Measurements from ENCODE around the gene GPATCH3.

The GPATCH3 gene

GRCh38 chr1:26855636-26856035 is 44.6 kb downstream of the GPATCH3 start:
- Histone ChIP-seq H3K4me1 (ENCODE audit: low read depth, poor library complexity, severe bottlenecking) (peaks cover 7% of the 10 kb centered on the region), H3K36me3 (ENCODE audit: insufficient read depth) (no peaks in the 10 kb centered on the region), H3K4me2 (no peak overlapping the region), H4K20me1 (ENCODE audit: insufficient read depth) (no peaks in the 10 kb centered on the region), H3K4me3 (IDR thresholded peaks at IDR 0.05; ENCODE audit: insufficient read depth, low read depth, low read length) (no peak overlapping the region), H2AFZ (ENCODE audit: low read depth) (no peak overlapping the region), H3K27ac (no peak overlapping the region), H3K79me2 (ENCODE audit: insufficient read depth, low read depth) (no peaks in the 10 kb centered on the region), H3K9ac (no peak overlapping the region), H3K27me3 (ENCODE audit: insufficient read depth, low read depth) (no peaks in the 10 kb centered on the region)
- TF ChIP-seq, protein P1, sequence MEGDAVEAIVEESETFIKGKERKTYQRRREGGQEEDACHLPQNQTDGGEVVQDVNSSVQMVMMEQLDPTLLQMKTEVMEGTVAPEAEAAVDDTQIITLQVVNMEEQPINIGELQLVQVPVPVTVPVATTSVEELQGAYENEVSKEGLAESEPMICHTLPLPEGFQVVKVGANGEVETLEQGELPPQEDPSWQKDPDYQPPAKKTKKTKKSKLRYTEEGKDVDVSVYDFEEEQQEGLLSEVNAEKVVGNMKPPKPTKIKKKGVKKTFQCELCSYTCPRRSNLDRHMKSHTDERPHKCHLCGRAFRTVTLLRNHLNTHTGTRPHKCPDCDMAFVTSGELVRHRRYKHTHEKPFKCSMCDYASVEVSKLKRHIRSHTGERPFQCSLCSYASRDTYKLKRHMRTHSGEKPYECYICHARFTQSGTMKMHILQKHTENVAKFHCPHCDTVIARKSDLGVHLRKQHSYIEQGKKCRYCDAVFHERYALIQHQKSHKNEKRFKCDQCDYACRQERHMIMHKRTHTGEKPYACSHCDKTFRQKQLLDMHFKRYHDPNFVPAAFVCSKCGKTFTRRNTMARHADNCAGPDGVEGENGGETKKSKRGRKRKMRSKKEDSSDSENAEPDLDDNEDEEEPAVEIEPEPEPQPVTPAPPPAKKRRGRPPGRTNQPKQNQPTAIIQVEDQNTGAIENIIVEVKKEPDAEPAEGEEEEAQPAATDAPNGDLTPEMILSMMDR (conservative IDR thresholded peaks at IDR 0.05; ENCODE audit: low read depth, low read length), result no peak

GRCh38 chr1:26854906-26855305 is 45.4 kb downstream of the GPATCH3 start:
- H4K20me1 ChIP-seq (ENCODE audit: insufficient read depth), result no peaks in the 10 kb centered on the region
- H3K4me3 ChIP-seq (IDR thresholded peaks at IDR 0.05; ENCODE audit: insufficient read depth, low read depth, low read length), result no peak overlapping the region
- no peak overlapping the region for H3K27ac ChIP-seq
- no peaks in the 10 kb centered on the region for H3K79me2 ChIP-seq (ENCODE audit: insufficient read depth, low read depth)
- TF ChIP-seq, protein P1 (conservative IDR thresholded peaks at IDR 0.05; ENCODE audit: low read depth, low read length), result no peak
- no peak overlapping the region for H3K9ac ChIP-seq
- no peak overlapping the region for H3K4me2 ChIP-seq
- peaks cover 7% of the 10 kb centered on the region for H3K4me1 ChIP-seq (ENCODE audit: low read depth, poor library complexity, severe bottlenecking)
- H2AFZ ChIP-seq (ENCODE audit: low read depth), result no peak overlapping the region
- H3K27me3 ChIP-seq (ENCODE audit: insufficient read depth, low read depth), result no peaks in the 10 kb centered on the region
- no peaks in the 10 kb centered on the region for H3K36me3 ChIP-seq (ENCODE audit: insufficient read depth)

- H4K20me1 ChIP-seq (ENCODE audit: insufficient read depth), result no peaks in the 10 kb centered on the region
- TF ChIP-seq, protein P1 (conservative IDR thresholded peaks at IDR 0.05; ENCODE audit: low read depth, low read length), result no peak
- no peaks in the 10 kb centered on the region for H3K79me2 ChIP-seq (ENCODE audit: insufficient read depth, low read depth)
- H3K4me3 ChIP-seq (IDR thresholded peaks at IDR 0.05; ENCODE audit: insufficient read depth, low read depth, low read length), result no peak overlapping the region
- no peaks in the 10 kb centered on the region for H3K27me3 ChIP-seq (ENCODE audit: insufficient read depth, low read depth)
- H3K27ac ChIP-seq, result no peak overlapping the region
- H3K9ac ChIP-seq, result no peak overlapping the region
- H3K4me1 ChIP-seq (ENCODE audit: low read depth, poor library complexity, severe bottlenecking), result peaks cover 11% of the 10 kb centered on the region
- no peak overlapping the region for H2AFZ ChIP-seq (ENCODE audit: low read depth)
- H3K36me3 ChIP-seq (ENCODE audit: insufficient read depth), result no peaks in the 10 kb centered on the region
- no peak overlapping the region for H3K4me2 ChIP-seq
Observed at GRCh38 chr1:26853600-26853999, 46.7 kb downstream of the GPATCH3 start.

DNA sequence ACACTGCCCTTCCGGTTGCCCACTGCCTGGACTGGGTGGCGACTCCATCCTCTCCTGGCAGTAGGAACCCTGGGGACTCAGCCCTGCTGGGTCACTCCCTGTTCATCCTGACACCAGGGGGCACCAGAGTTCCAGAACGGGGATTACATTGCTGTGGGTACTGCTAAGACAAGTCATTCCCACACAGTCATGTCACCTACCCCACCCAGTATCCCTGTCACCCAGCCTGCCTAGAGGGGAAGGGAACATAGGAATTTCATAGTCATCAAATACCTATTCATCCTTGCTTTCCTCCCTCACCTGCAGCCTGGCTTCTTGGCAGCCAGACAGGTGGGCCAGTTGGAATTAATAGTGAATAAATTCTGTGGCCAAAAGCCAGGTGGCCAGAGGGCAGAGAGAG is 47.1 kb downstream of the GPATCH3 start:
- H3K4me2 ChIP-seq, result no peak overlapping the region
- no peak overlapping the region for H2AFZ ChIP-seq (ENCODE audit: low read depth)
- H3K4me3 ChIP-seq (IDR thresholded peaks at IDR 0.05; ENCODE audit: insufficient read depth, low read depth, low read length), result no peak overlapping the region
- H3K4me1 ChIP-seq (ENCODE audit: low read depth, poor library complexity, severe bottlenecking), result peaks cover 11% of the 10 kb centered on the region
- no peaks in the 10 kb centered on the region for H3K27me3 ChIP-seq (ENCODE audit: insufficient read depth, low read depth)
- H3K36me3 ChIP-seq (ENCODE audit: insufficient read depth), result no peaks in the 10 kb centered on the region
- H4K20me1 ChIP-seq (ENCODE audit: insufficient read depth), result no peaks in the 10 kb centered on the region
- TF ChIP-seq, protein P1 (conservative IDR thresholded peaks at IDR 0.05; ENCODE audit: low read depth, low read length), result peak; percentile 83
- no peaks in the 10 kb centered on the region for H3K79me2 ChIP-seq (ENCODE audit: insufficient read depth, low read depth)
- no peak overlapping the region for H3K9ac ChIP-seq
- H3K27ac ChIP-seq, result no peak overlapping the region

Measured in KMS-11 (cell line).